HCT116 (cell line): ENCODE results near the gene URM1.

Source experiments
- YY1 ChIP-seq: IDR thresholded peaks from 2 replicates; pipeline ENCODE4 v1.6.1; 2011; ENCODE audit warnings: low read length, low read depth, moderate library complexity, mild to moderate bottlenecking; ENCODE audit not compliant: insufficient replicate concordance; ENCODE audit errors: extremely low read depth
- TF ChIP-seq, protein P1 (sequence below), 3 experiments: fragments of 200-600 bp in 1 of 3; sonication (generic) in 1 of 3; IDR thresholded peaks in 2 of 3; conservative IDR thresholded peaks in 1 of 3; 2 replicates each; pipeline ENCODE4 v1.5.1; 2012 to 2017; ENCODE audit warnings: low read depth in 2 of 3, low read length in 2 of 3, antibody characterized with exemption in 1 of 3, borderline replicate concordance in 1 of 3, control low read depth in 1 of 3, mild to moderate bottlenecking in 1 of 3, mixed read lengths in 1 of 3, mixed run types in 1 of 3, moderate library complexity in 1 of 3; ENCODE audit not compliant: insufficient read depth in 1 of 3

DNA sequence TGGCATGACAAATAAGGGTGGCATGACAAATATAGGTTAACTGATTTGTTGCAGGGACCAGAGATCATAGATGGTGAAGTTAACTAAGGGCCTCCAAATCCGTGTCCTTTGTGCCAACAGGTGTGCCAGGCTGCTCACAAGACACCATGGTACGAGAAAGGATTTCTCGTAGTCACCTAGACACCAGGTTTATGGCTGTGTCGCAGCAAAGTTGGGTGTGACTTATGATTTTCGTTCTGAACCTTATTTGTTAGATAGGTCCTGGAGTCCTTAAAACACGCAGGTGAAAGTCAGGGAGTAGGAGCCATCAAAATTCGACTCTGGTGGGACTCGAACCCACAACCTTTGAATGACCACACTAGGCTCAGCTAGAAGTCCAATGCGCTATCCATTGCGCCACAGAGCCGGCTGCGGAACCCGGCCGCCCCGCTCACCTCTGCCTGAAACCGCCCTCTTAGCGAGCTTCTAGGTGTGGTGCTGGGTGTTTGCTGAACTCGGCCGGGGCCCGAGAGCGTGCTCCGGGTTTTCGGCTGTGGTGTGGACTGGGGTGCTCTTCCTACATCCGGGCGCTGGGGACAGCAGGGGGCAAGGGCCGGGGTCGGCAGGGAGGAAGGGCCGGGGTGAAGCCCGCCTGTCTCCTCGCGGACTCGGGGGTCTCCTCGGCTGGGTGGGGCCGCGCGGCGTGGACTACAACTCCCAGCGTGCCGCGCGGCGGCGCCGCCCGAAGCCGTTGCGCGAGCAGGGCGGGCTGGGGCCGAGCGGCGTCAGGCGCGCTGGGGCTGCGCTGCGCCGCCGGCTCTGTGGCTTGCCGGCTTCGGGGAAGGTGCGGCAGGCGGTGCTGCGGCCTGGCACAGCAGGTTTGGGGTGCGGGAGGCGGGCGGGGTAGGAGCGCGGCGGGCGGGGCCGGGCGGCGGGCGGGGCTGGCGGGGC lies 31.1 kb upstream of the URM1 start, which contains the start of gene SLC27A4:
- peak; percentile 60 for TF ChIP-seq YY1
- TF ChIP-seq, protein P1, sequence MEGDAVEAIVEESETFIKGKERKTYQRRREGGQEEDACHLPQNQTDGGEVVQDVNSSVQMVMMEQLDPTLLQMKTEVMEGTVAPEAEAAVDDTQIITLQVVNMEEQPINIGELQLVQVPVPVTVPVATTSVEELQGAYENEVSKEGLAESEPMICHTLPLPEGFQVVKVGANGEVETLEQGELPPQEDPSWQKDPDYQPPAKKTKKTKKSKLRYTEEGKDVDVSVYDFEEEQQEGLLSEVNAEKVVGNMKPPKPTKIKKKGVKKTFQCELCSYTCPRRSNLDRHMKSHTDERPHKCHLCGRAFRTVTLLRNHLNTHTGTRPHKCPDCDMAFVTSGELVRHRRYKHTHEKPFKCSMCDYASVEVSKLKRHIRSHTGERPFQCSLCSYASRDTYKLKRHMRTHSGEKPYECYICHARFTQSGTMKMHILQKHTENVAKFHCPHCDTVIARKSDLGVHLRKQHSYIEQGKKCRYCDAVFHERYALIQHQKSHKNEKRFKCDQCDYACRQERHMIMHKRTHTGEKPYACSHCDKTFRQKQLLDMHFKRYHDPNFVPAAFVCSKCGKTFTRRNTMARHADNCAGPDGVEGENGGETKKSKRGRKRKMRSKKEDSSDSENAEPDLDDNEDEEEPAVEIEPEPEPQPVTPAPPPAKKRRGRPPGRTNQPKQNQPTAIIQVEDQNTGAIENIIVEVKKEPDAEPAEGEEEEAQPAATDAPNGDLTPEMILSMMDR (IDR thresholded peaks at IDR 0.05 in 2 of 3, conservative IDR thresholded peaks at IDR 0.05 in 1 of 3; ENCODE audit: borderline replicate concordance in 1 of 3, insufficient read depth in 1 of 3, low read depth in 2 of 3, low read length in 2 of 3) = no peak
